RWPE2 (cell line): ENCODE results near the gene GAREM1.

ENCODE experiments used
- ATAC-seq: fragments of 200-7000 bp; cut with Tn5 transposase; 3 replicates; pipeline ENCODE4 v1.9.1; 2021; ENCODE audit warnings: low read depth
- DNase-seq: peaks from one replicate; pipeline ENCODE4 v3.0.0-alpha.2; 2020; ENCODE audit warnings: low spot score
- H3K27ac ChIP-seq: fragments of 450-650 bp; 2 replicates; pipeline ENCODE4 v1.5.1; 2017; ENCODE audit warnings: mild to moderate bottlenecking; ENCODE audit not compliant: poor library complexity, severe bottlenecking
- H3K27me3 ChIP-seq: fragments of 250-450 bp; sonication (Bioruptor Pico); 2 replicates; pipeline ENCODE4 v1.5.1; 2021; ENCODE audit warnings: mild to moderate bottlenecking, moderate library complexity; ENCODE audit not compliant: insufficient read depth, poor library complexity, severe bottlenecking
- H3K36me3 ChIP-seq: fragments of 250-450 bp; sonication (Bioruptor Pico); 2 replicates; pipeline ENCODE4 v1.5.1; 2020; ENCODE audit warnings: low read depth, mild to moderate bottlenecking, moderate library complexity
- H3K4me1 ChIP-seq: fragments of 250-450 bp; sonication (Bioruptor Pico); 2 replicates; pipeline ENCODE4 v1.5.1; 2021; ENCODE audit warnings: mild to moderate bottlenecking, moderate library complexity; ENCODE audit not compliant: insufficient read depth, poor library complexity, severe bottlenecking
- H3K4me3 ChIP-seq: fragments of 250-450 bp; sonication (Bioruptor Pico); 2 replicates; pipeline ENCODE4 v1.5.1; 2021; ENCODE audit warnings: mild to moderate bottlenecking, moderate library complexity; ENCODE audit not compliant: severe bottlenecking
- H3K9me3 ChIP-seq: fragments of 250-450 bp; sonication (Bioruptor Pico); 2 replicates; pipeline ENCODE4 v1.5.1; 2021; ENCODE audit warnings: mild to moderate bottlenecking, moderate library complexity; ENCODE audit not compliant: severe bottlenecking
- CTCF ChIP-seq: fragments of 450-650 bp; IDR thresholded peaks from one replicate; pipeline ENCODE4 v1.5.1; 2017; ENCODE audit warnings: mild to moderate bottlenecking, moderate library complexity; ENCODE audit not compliant: poor library complexity, severe bottlenecking

The GAREM1 gene

GRCh38 chr18:32277549-32277948 is 193.1 kb downstream of the GAREM1 start:
- Histone ChIP-seq H3K4me3 (no peak overlapping the region), H3K9me3 (no peaks in the 10 kb centered on the region), H3K4me1 (no peaks in the 10 kb centered on the region), H3K36me3 (no peaks in the 10 kb centered on the region), H3K27me3 (no peaks in the 10 kb centered on the region), H3K27ac (no peak overlapping the region)
- ATAC-seq (no peak), DNase-seq (no peak)
- no peak for TF ChIP-seq CTCF

- H3K27ac ChIP-seq: no peak overlapping the region
- no peak for DNase-seq
- no peaks in the 10 kb centered on the region for H3K9me3 ChIP-seq
- H3K36me3 ChIP-seq: no peaks in the 10 kb centered on the region
- no peak for ATAC-seq
- no peaks in the 10 kb centered on the region for H3K27me3 ChIP-seq
- TF ChIP-seq CTCF: no peak
- H3K4me1 ChIP-seq: no peaks in the 10 kb centered on the region
- no peak overlapping the region for H3K4me3 ChIP-seq
Measured at GRCh38 chr18:32276906-32277305, 193.8 kb downstream of the GAREM1 start.

DNA sequence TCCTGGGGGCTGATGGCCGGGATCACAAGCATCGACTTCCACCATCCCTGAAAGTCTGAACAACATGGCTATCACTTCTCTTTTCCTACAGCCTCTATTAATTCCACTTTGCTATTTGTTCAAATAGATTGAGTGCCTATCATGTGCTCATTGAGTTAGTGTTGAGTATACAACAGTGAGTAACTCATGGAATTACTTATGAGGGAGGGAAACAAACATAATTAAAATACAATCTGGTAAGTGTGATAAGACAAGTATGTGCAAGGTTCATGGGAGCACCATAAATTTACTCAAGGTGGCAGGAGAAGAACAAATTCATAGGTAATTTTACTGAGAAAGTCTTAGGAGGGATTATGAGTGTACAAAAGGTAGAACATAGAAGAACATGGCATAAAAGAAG is 194.4 kb downstream of the GAREM1 start:
- ATAC-seq: no peak
- Histone ChIP-seq H3K9me3 (no peaks in the 10 kb centered on the region), H3K27me3 (no peaks in the 10 kb centered on the region), H3K36me3 (no peaks in the 10 kb centered on the region), H3K27ac (no peak overlapping the region), H3K4me1 (no peaks in the 10 kb centered on the region), H3K4me3 (no peak overlapping the region)
- DNase-seq: no peak
- TF ChIP-seq CTCF: no peak

DNA sequence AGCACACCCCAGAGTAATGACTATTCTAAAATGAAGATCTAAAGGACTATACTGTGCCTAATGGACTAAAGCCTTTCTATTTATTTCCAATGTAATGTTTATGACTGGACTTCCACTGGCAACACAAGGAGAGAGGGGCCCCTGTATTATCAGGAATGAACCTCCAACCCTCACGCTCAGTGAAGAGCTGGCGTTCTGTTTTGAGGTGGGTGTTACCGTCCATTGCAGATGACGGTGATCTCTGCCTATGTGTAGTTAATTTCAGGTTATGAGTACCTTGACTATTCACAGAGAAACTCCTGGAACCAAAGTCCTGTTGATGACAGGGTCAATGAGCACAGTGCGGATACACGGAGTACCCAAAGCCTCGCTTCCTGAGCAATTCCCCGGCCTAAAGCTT is 195.5 kb downstream of the GAREM1 start:
- no peak overlapping the region for H3K27ac ChIP-seq
- ATAC-seq (no peak), DNase-seq (no peak)
- H3K27me3 ChIP-seq: no peaks in the 10 kb centered on the region
- TF ChIP-seq CTCF: no peak
- H3K4me3 ChIP-seq: no peak overlapping the region
- H3K36me3 ChIP-seq: no peaks in the 10 kb centered on the region
- H3K4me1 ChIP-seq: no peaks in the 10 kb centered on the region
- H3K9me3 ChIP-seq: no peaks in the 10 kb centered on the region

DNA sequence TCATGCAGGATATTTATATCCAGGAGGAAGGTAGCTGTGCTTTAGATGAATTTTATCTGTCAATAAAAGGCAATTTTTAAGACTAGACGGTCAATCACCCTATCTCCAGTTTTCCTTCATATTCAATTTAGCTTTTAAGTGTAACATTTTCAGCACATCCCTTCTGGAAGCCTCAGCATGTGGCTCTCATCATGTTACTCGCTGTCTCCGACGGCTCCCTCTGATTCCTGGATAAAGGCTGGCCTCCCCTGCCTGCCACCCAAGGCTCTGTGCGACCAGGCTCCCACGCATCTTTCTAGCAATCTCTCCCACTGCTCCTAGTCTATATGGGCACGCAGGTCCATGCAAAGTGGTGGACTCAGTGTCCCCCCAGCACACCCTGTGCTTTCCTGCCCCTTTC is 196.4 kb downstream of the GAREM1 start:
- no peaks in the 10 kb centered on the region for H3K4me1 ChIP-seq
- no peak overlapping the region for H3K27ac ChIP-seq
- no peak for ATAC-seq
- H3K27me3 ChIP-seq: no peaks in the 10 kb centered on the region
- no peak for DNase-seq
- no peaks in the 10 kb centered on the region for H3K36me3 ChIP-seq
- H3K9me3 ChIP-seq: no peaks in the 10 kb centered on the region
- no peak overlapping the region for H3K4me3 ChIP-seq
- no peak for TF ChIP-seq CTCF
